ENCODE measurements around the gene PLPPR3.
A peak's percentile ranks its signal among the peaks of the same experiment; 100 is the strongest.

The PLPPR3 gene, protein sequence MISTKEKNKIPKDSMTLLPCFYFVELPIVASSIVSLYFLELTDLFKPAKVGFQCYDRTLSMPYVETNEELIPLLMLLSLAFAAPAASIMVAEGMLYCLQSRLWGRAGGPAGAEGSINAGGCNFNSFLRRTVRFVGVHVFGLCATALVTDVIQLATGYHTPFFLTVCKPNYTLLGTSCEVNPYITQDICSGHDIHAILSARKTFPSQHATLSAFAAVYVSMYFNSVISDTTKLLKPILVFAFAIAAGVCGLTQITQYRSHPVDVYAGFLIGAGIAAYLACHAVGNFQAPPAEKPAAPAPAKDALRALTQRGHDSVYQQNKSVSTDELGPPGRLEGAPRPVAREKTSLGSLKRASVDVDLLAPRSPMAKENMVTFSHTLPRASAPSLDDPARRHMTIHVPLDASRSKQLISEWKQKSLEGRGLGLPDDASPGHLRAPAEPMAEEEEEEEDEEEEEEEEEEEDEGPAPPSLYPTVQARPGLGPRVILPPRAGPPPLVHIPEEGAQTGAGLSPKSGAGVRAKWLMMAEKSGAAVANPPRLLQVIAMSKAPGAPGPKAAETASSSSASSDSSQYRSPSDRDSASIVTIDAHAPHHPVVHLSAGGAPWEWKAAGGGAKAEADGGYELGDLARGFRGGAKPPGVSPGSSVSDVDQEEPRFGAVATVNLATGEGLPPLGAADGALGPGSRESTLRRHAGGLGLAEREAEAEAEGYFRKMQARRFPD

DNA sequence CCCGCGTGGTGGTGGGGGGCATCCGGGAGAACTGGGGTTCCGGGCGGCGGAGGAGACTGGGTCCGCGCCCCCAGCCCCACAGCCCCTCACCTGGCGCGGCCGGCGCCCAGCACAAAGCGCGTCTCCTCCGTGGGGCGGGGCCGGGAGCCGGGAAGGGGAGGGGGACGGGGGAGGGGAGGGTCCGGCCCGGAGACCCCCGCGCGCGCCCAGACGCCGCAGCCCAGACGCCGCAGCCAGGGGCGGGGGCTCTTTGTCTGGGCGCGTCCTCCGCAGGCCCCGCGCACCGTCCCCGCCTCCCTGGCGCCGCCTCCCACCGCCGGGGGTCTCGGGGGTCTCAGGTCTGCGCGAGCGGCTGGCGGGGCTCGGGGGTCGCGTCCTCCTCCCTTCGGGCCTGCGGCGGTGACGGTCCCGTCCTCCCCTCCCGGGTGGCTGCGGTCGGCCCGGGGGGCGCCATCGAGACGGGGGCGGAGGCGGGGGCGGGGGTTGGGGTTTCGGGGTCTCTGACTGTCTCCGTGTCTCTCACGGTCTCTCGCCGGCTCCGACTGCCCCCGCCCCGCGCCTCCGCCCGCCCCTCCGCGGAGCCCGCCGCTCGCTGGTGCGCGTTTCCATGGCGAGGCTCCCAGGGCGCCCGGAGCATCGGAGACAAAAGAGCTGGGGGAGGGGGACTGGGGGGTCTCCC, at the start of gene PLPPR3:
PLPPR3 (minus strand) TSS at position 131 of the 679 bp plus-strand sequence. CDS start 396 bp downstream, outside the sequence.
- DNase-seq = peak in 4 of 56 donors; percentile 19 to 58 (median 42)

DNA sequence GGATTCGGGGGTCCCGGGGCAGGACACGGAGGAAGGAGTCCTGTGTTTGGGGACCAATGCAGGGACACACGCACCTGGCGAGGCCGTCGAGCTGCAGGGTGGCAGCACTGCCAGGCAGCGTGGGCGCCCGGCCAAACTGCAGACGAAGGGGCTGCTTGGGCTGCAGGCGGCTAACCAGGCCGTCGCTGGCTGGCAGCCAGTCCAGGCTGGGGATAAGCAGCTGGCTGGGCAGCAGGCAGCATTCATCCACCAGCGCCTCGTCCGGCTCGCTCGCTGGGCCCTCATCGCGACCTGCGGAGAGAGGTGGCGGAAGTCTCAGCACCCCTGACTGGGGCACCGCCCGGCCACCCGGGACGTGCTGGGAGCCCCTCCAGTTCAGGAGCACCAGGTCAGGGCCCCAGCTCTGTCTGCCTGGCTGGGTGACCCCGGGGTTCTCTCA, 49.2 kb upstream of the PLPPR3 start:
- DNase-seq = peak in 17 of 56 donors; percentile 4 to 58 (median 31)

DNA sequence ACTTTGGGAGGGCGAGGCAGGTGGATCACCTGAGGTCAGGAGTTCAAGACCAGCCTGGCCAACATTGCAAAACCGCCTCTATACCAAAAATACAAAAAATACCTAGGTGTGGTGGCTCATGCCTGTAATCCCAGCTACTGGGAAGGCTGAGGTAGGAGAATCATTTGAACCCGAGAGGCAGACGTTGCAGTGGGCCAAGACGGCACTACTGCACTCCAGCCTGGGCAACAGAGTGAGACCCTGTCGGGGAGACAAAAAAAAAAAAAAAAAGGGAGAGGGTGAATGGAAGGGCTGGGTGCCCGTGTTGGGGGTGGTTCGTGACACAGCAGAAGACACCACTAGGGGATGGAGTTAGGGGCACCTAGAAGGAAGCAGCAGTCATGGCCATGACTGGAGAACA, 48.6 kb upstream of the PLPPR3 start:
- no peak for DNase-seq

DNA sequence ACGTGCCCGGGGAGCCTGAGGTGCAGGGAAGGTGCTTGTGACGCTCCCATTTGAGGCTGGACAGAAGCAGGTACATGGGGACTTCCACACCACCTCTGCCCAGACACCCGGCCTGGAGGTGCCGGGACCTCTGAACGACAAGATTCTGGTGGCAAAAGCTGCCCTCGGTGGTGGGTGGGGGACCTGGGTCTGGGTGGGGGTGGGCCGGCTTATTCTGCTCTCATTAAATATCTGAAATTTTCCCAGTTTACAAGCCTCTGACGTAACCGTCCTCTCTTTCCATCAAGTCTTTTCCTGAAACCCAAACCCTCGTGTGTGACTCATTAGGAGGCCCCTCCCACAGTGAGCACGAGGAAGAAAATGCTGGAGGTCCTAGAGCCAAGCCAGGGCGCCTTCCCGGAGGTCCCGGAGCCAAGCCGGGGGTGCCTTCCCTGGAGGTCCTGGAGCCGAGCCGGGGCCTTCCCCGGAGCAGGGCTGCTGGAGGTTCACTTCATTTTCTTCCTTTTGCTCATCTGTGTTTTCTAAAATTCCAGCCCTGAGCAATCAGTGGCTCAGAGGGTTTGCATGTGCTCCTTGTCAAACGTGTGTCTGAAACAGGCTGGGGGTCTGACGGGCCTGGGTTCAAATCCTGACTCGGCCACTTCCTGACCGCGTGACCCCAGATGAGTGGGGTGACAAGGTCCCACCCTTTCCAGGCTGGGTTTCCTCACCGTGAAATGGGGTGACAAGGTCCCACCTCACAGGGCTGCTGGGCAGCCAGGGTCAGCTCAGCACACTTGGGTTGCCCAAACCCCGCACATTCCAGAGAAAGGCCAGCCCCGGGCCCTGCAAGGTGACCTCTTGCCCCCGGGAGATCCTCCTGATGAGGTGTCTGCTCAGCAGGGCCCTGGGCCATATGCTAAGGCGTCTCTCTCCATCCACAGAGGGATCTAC, 47.8 kb upstream of the PLPPR3 start:
- DNase-seq = peak in 3 of 56 donors; percentile 15 to 29 (median 17)

DNA sequence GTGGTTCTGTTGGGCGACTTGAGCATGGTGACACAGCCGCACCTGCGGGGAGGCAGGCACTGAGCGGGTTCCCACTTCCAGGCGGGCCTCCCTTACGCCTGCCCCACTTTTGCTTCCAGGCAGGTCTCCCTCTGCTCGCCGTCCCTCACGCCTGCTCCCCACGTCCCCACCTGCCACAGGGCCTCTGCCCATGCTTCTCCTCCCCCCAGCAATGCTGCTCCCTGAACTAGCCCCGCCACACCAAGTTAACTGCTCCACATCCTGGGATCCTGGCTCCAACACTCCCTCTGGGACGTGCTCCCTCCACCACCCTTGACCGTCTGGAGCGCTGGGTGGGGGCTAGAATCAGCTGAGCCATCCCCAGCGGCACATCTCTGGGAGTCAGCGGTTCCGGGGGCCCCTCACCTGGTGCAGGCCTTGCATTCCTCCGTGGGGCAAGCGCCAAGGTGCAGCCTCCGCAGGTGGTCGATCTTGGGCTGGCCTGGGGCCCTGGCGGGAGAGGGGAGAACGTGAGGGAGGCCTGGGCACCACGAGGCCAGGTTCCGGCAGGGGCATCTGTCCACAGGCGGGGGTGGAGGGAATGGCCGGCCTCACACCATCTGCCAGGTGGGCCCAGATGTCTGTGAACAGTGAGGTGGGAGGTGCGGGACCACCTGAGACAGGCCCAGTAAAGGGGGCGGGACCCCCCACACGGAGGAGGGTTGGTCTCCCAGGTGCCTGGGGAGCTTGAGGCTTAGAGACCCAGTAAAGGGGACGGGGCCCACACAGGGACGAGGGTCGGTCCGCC, 46.9 kb upstream of the PLPPR3 start:
- DNase-seq = no peak

DNA sequence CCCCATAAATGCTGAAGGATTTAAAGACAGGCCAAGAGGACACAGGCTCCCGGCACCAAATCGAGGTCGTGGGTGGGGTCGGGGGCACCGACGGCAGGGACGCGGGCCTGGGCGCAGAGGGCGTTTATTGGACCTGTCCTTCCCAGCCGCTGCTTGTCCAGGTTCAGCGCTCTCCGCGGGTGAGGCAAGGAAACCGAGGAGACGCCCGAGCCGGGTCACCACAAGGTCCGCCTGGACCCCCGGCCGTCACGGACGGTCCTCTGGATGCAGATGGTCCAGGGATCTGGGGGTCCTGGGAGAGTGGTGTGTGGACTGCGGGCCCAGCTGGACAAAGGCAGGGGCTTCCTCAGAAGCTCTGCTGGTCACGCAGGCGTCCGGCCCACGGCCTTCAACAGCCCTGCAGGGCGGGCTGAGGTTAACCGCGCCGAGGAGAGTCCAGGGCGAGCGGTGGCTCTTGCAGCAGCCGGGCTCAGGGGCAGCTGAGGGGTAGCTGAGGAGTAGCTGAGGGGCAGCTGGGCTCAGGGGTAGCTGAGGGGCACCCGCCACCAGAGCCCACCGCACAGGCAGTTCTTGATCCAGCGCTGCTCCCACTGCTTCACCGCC, 46.2 kb upstream of the PLPPR3 start:
- DNase-seq = no peak

DNA sequence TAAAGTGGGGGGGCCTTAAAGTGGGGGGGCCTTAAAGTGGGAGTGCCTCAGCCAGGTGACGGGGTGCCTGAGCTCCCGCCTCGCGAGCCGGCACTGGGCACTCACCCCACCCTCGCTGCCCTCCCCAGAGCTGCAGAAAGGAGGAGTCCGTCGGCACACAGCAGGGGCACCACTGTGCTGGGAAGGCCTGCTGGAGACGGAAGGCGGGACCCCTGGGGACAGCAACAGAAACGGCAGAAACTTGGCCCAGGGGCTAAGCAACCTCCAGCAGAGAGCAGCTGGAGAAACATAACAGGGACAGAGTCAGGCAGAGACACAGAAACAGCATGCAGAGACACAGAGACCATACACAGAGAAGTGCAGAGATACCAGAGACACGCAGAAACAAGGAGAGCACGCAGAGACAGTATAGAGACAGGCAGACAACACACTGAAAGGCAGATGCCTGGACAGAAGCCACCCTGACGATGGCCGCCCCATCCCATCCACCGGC, 45.6 kb upstream of the PLPPR3 start:
- DNase-seq = peak in 1 of 56 donors; percentile 21

DNA sequence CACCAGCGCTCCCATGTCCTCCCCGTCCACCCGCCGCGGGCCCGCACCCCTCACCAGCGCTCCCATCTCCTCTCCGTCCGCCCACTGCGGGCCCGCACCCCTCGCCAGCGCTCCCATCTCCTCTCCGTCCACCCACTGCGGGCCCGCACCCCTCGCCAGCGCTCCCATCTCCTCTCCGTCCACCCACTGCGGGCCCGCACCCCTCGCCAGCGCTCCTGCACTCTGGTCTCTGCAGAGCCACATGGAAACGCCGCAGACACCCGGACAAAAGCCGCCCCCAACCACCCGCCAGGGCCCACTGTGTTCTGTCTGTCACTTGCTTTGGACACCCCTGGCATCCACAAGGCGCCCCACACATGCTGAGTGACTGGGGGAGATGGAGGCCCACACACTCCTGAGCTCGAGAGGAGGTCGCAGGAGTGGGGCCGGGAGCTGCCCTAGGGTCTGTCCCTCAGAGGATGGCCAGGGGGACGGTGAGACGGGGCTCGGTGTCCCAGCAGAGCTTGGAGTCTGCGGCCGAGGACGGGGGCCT, 45.1 kb upstream of the PLPPR3 start:
- DNase-seq = no peak

DNA sequence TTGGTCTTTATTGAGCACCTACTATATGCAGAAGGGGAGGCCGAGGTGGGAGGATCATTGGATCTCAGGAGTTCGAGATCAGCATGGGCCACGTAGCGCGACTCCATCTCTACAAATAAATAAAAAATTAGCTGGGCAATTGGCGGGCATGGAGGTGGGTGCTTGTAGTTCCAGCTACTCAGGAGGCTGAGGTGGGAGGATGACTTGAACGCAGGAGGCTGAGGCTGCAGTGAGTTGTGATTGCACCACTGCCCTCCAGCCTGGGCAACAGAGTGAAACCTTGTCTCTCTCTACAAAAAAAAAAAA, 41.5 kb upstream of the PLPPR3 start:
- DNase-seq = no peak

DNA sequence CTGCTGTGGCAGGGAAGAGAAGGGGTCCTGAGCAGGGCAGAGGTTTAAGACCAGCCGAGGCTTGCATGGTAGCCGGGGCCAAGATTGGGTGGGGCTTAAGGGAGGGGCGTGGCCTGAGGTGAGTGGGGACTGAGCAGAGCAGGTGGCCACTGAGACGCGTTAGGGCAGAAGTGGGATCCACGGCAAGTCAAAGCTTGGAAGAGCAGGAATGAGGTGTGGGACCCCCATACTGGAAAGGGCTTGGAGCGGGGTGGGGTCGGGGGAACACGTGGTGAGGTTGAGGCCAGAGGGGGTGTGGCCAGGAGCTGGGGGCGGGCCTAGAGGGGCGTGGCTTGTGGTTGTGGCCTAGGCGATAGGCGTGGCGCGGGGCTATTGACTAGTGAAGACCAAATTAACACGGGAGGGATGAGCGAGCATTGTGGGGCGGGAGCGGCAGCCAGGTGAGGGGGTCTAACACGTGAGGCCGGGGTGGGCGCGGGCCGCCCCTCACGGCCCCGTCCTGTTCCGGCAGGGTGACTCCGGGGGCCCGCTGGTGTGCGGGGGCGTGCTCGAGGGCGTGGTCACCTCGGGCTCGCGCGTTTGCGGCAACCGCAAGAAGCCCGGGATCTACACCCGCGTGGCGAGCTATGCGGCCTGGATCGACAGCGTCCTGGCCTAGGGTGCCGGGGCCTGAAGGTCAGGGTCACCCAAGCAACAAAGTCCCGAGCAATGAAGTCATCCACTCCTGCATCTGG, 41.0 kb upstream of the PLPPR3 start:
- DNase-seq = peak in 4 of 56 donors; percentile 19 to 55 (median 34)

DNA sequence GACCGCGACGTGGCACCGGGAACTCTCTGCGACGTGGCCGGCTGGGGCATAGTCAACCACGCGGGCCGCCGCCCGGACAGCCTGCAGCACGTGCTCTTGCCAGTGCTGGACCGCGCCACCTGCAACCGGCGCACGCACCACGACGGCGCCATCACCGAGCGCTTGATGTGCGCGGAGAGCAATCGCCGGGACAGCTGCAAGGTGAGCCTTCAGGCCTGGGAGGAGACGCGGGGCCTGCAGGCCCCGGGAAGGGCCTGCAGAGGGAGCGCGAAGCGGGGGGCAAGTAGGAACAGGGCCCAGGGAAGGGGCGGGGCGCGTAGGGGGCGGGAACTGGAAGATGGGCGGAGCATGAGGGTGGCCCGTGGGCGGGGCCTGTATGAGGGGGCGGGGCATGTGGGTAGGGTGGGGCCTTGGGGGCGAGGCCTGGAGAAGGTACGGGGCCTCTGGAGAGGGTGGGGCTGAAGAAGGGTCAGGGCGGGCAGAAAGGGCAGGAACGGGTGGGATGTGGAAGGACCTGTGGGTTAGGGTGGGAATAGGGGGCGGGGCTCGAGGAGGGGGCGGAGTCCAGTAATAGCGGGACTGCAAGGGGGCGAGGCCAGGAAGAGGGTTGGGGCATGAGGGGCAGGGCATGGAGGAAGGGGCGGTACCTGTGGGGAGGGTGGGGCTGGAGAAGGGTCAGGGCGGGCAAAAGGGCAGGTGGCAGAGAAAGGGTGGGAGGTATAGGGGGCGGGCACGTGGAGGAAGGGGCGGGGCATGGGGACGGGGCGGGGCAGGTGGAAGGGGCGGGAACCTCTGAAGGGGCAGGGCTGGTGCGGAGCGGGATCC, 40.2 kb upstream of the PLPPR3 start:
- DNase-seq = peak in 6 of 56 donors; percentile 6 to 63 (median 28)

DNA sequence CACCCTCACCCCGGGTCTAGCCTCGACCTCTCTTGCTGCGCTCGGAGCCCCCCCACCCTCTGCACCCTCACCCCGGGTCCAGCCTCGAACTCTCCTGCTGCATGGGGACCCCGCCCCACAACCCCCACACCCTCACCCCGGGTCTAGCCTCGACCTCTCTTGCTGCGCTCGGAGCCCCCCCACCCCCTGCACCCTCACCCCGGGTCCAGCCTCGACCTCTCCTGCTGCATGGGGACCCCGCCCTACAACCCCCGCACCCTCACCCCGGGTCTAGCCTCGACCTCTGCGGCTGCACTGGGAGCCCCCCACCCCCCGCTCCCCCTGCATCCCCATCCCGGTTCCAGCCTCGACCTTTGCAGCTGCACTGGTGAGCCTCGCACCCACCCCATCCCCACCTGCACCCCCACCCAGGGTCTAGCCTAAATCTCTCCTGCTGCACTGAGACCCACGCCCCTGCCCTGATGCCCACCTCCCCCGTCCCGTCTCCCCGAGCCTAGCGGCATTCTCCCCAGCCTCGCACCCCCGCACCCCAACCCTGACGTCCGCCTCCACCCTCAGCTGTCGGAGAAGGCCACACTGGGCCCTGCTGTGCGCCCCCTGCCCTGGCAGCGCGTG, 39.5 kb upstream of the PLPPR3 start:
- no peak for DNase-seq

DNA sequence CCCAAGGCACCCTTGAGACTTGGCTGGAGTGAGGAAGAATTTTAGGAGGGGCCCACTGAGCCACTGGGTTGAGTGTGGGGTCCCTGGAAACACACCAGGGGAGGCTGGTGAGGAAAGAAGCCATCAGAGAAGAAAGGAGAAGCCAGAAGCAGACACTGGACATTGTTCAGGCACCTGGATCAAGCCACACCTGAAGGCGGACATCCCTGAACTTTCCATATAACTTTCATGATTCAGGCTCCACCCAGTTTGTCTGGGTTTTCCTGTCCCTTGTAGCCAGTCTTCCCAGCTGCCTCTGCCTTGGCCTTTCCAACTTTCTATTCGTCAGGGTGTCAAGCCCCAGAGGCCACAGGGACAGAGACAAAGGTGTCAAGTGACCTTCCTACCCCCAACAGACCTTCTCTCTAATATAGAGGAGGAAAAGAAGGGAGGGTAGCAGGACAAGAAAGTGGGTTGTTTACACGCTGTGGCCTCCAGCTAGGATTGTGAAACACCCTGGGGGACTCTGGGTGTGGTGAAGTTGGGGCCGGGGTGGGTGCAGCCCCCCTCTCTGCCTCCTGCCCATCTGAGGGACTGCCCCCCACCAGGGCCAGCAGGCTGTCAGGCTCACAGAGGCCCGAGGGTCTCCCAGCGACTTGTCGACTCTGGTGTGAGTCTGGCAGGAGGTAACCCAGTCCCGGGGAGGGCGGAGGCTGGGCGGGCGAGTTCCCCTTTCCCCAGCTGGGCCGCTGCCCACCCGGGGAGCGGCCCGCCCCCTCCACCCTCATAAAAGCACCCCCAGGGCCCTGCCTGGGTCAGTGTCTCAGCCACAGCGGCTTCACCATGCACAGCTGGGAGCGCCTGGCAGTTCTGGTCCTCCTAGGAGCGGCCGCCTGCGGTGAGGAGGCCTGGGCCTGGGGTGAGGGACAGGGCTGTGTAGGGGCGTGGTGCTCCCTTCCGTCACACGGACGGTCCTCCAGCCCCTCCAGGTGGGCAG, 37.4 kb upstream of the PLPPR3 start, which contains the start of gene CFD:
CFD (plus strand) TSS at position 797 of the 976 bp plus-strand sequence; CDS start at position 823, 26 bp downstream.
- DNase-seq = peak in 3 of 56 donors; percentile 13 to 21 (median 19)

DNA sequence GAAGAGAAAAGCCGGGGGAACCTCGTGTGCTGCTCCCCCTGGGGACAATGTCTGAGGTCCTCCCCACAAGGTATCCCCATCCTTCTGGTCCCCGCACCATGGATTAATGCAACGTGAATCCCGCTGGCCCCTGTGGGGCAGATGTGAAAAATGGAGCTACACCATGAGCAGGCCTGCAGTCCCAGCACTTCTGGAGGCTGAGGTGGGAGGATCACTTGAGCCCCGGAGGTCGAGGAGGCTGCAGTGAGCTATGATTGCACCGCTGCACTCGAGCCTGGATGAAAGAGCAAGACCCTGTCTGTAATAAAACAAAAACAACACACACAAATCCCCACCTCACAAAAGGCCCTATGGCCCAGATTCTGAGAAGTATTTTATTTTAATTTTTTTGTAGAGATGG, 36.5 kb upstream of the PLPPR3 start:
- no peak for DNase-seq

DNA sequence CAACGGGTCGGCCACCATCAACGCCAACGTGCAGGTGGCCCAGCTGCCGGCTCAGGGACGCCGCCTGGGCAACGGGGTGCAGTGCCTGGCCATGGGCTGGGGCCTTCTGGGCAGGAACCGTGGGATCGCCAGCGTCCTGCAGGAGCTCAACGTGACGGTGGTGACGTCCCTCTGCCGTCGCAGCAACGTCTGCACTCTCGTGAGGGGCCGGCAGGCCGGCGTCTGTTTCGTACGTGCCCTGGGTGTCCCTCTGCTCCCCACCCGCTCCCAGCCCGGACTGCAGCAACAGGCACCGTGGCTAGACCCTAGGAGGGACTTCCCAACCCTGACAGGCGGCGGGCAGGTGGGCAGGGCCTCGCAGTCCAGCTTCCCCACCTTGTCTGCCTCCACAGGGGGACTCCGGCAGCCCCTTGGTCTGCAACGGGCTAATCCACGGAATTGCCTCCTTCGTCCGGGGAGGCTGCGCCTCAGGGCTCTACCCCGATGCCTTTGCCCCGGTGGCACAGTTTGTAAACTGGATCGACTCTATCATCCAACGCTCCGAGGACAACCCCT, 33.9 kb upstream of the PLPPR3 start:
- no peak for DNase-seq

Measured in nucleus accumbens (tissue), 56 donors.